Measurements from ENCODE around the gene FBRSL1. TPM values are rescaled to one million over a fixed set of nuclear protein-coding genes. Genes with fewer than 3 reads are reported as not detected.

FBRSL1 gene
- total RNA-seq, 1 experiment from 2014 or later = 45.3 TPM

GRCh38 chr12:132493482-132494178 is 3.7 kb downstream of the FBRSL1 start:
- TF ChIP-seq EZH2phosphoT487 (IDR thresholded peaks at IDR 0.05; ENCODE audit: borderline replicate concordance, low read length) (no peak), EZH2 (IDR thresholded peaks at IDR 0.05; ENCODE audit: low read length, unreplicated experiment) (no peak), CTCF (conservative IDR thresholded peaks at IDR 0.05; ENCODE audit: low read depth, low read length) (no peak)
- H4K20me1 ChIP-seq (ENCODE audit: low read length) = peaks cover 80% of the 10 kb centered on the region
- no peaks in the 10 kb centered on the region for H3K9me2 ChIP-seq (replicated peaks; ENCODE audit: low read length)
- no peaks in the 10 kb centered on the region for H3F3A ChIP-seq (ENCODE audit: low read length, unreplicated experiment)
- no peak overlapping the region for H3K4me3 ChIP-seq (ENCODE audit: low read length)
- peaks cover 80% of the 10 kb centered on the region for H3K79me2 ChIP-seq (ENCODE audit: low read length)
- no peaks in the 10 kb centered on the region for H3K36me3 ChIP-seq (ENCODE audit: low read depth, low read length)
- H3K27ac ChIP-seq (ENCODE audit: low read length) = no peak overlapping the region
- no peak overlapping the region for H3K9ac ChIP-seq (ENCODE audit: low read length)
- H3K27me3 ChIP-seq (ENCODE audit: low read length) = no peaks in the 10 kb centered on the region
- BruUV-seq (replicated peaks) = no TSS peak
- peaks cover 40% of the 10 kb centered on the region for H3K4me1 ChIP-seq (ENCODE audit: insufficient read depth, low read length)
- H3K9me3 ChIP-seq (ENCODE audit: low read length) = no peaks in the 10 kb centered on the region
- intact Hi-C loops (cut with micrococcal nuclease) = loop anchor here (2.0 kb wide), 1 partner anchor 67 kb away; no protein-coding TSS in a partner anchor
- POLR2A ChIA-PET (ENCODE audit: unreplicated experiment) = no interaction called here
- DNase-seq (no peak), ATAC-seq (no peak)
- peak overlapping the region; percentile 96; the same call in 1 of the 2 replicates for H3K4me2 ChIP-seq (ENCODE audit: low read length)
- CTCF ChIA-PET = no interaction called here
- no peak overlapping the region for H2AFZ ChIP-seq (ENCODE audit: low read length)

- Histone ChIP-seq H3K9me2 (replicated peaks; ENCODE audit: low read length) (no peaks in the 10 kb centered on the region), H3K9me3 (ENCODE audit: low read length) (no peaks in the 10 kb centered on the region), H4K20me1 (ENCODE audit: low read length) (peaks cover 88% of the 10 kb centered on the region), H3K9ac (ENCODE audit: low read length) (no peak overlapping the region), H3K36me3 (ENCODE audit: low read depth, low read length) (no peaks in the 10 kb centered on the region), H3K4me3 (ENCODE audit: low read length) (no peak overlapping the region), H3F3A (ENCODE audit: low read length, unreplicated experiment) (no peaks in the 10 kb centered on the region), H3K4me2 (ENCODE audit: low read length) (peak overlapping the region; percentile 96; the same call in 1 of the 2 replicates), H3K27me3 (ENCODE audit: low read length) (no peaks in the 10 kb centered on the region), H3K79me2 (ENCODE audit: low read length) (peaks cover 89% of the 10 kb centered on the region), H3K27ac (ENCODE audit: low read length) (no peak overlapping the region), H3K4me1 (ENCODE audit: insufficient read depth, low read length) (peaks cover 31% of the 10 kb centered on the region), H2AFZ (ENCODE audit: low read length) (no peak overlapping the region)
- intact Hi-C loops (cut with micrococcal nuclease) = no loop called here
- ATAC-seq (no peak), DNase-seq (peak; percentile 46)
- BruUV-seq (replicated peaks) = no TSS peak
- ChIA-PET POLR2A (ENCODE audit: unreplicated experiment) (no interaction called here), CTCF (no interaction called here)
- TF ChIP-seq EZH2phosphoT487 (IDR thresholded peaks at IDR 0.05; ENCODE audit: borderline replicate concordance, low read length) (no peak), CTCF (conservative IDR thresholded peaks at IDR 0.05; ENCODE audit: low read depth, low read length) (no peak), EZH2 (IDR thresholded peaks at IDR 0.05; ENCODE audit: low read length, unreplicated experiment) (no peak)
Observed at GRCh38 chr12:132494294-132495164, 4.6 kb downstream of the FBRSL1 start.

Measured in PC-3 (cell line).